ENCODE results near the gene CTNNA2.

- no peak for TF ChIP-seq CTCF (IDR thresholded peaks at IDR 0.05)
- TF ChIP-seq POLR2A (IDR thresholded peaks at IDR 0.05) = no peak
Observed at GRCh38 chr2:79630972-79631557, 118.2 kb downstream of the CTNNA2 start.
